ENCODE results near the gene ATG10.

The ATG10 gene

GRCh38 chr5:82158755-82159413 lies 187.1 kb downstream of the ATG10 start:
- H3K9me3 Mint-ChIP-seq: no peaks in the 10 kb centered on the region
- DNase-seq (no peak), ATAC-seq (replicated peaks) (no peak)
- no peaks in the 10 kb centered on the region for H3K36me3 Mint-ChIP-seq (ENCODE audit: insufficient read depth)
- H3K4me1 Mint-ChIP-seq (ENCODE audit: low read depth in 2 of 2): no peaks in the 10 kb centered on the region
- no peaks in the 10 kb centered on the region for H3K27me3 Mint-ChIP-seq
- no peak overlapping the region for H3K4me3 Mint-ChIP-seq
- no peak overlapping the region for H3K27ac Mint-ChIP-seq

DNA sequence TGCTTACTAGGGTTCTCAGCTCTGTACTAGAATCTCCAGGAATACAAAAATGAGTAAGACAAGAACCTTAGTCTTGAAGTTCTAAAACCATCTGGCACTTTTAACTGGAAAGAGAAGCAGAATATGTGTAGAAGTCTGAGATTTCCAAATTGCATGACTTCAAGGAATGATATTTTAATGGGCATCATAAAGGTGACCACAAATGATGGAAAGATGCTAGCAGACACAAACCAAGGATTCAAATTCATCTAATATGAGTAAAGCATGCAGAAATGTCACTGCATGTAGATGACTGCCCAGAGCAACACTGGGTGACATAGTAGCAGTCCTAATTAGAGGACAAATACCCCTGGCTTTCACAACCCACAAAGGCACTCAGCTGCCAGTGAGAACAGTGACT lies 189.1 kb downstream of the ATG10 start:
- H3K9me3 Mint-ChIP-seq: no peaks in the 10 kb centered on the region
- H3K27ac Mint-ChIP-seq: no peak overlapping the region
- H3K36me3 Mint-ChIP-seq (ENCODE audit: insufficient read depth): no peaks in the 10 kb centered on the region
- no peak overlapping the region for H3K4me3 Mint-ChIP-seq
- ATAC-seq (replicated peaks) (no peak), DNase-seq (no peak)
- H3K27me3 Mint-ChIP-seq: no peaks in the 10 kb centered on the region
- H3K4me1 Mint-ChIP-seq (ENCODE audit: low read depth in 2 of 2): no peaks in the 10 kb centered on the region

DNA sequence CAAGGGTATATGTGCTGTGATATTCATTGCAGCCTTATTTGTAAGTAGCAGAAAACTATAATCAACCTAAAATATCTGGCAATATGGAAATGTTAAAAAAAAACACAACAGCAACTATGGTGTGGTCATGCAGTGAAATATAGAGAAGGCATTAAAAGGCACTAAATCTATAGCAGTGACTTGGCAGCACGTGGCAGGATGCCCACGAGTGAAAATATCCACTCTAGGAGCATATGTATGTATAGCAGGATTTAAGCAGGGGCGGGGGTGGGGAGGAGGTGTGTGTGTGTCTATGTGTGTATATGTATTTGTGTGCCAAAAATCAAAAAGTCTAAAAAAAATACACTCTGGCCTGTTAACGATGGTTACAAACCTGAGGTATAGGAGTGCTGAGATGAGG lies 190.8 kb downstream of the ATG10 start:
- no peak for ATAC-seq (replicated peaks)
- H3K27ac Mint-ChIP-seq: no peak overlapping the region
- H3K9me3 Mint-ChIP-seq: no peaks in the 10 kb centered on the region
- H3K4me3 Mint-ChIP-seq: no peak overlapping the region
- no peaks in the 10 kb centered on the region for H3K4me1 Mint-ChIP-seq (ENCODE audit: low read depth in 2 of 2)
- no peak for DNase-seq
- no peaks in the 10 kb centered on the region for H3K36me3 Mint-ChIP-seq (ENCODE audit: insufficient read depth)
- H3K27me3 Mint-ChIP-seq: no peaks in the 10 kb centered on the region

DNA sequence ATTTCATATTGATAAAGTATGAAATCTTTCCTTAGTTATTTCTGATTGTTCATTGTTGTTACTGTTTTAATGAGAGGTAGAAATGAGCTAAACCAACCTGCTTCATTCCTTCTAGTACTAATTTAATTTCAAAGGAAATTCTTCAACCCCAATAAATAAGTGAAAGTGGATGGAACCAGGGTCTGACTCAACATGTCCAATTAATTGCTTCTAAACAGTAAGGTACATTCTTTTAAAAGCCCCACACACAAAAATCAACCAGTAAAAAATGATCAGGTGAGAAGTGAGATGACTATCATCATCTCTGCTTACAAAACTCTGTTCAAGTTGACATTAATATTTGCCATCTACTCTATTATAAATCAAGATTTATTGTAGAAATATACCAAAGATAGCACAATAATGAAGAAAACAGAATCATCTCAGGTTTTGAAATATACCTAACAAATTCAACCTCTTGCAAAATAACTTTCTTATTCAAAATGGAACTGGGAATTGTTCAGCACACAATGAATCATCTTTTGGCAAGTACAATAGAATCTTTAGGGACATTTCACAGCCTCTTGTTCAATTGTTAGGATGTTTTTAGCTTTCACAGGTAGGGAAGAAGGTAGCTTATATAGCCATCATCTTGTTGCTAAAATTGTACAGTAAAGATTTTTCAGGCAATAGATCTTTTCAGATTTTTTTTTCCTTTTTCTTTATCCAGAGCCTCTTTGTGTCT lies 191.8 kb downstream of the ATG10 start:
- H3K4me1 Mint-ChIP-seq (ENCODE audit: low read depth in 2 of 2): no peaks in the 10 kb centered on the region
- H3K27me3 Mint-ChIP-seq: no peaks in the 10 kb centered on the region
- DNase-seq (no peak), ATAC-seq (replicated peaks) (no peak)
- no peaks in the 10 kb centered on the region for H3K9me3 Mint-ChIP-seq
- H3K36me3 Mint-ChIP-seq (ENCODE audit: insufficient read depth): no peaks in the 10 kb centered on the region
- peak overlapping the region in 1 of 2 donors; percentile 64 for H3K27ac Mint-ChIP-seq
- no peak overlapping the region for H3K4me3 Mint-ChIP-seq

- DNase-seq (no peak), ATAC-seq (replicated peaks) (no peak)
- H3K4me3 Mint-ChIP-seq: no peak overlapping the region
- H3K27me3 Mint-ChIP-seq: no peaks in the 10 kb centered on the region
- H3K9me3 Mint-ChIP-seq: no peaks in the 10 kb centered on the region
- H3K36me3 Mint-ChIP-seq (ENCODE audit: insufficient read depth): no peaks in the 10 kb centered on the region
- no peak overlapping the region for H3K27ac Mint-ChIP-seq
- no peaks in the 10 kb centered on the region for H3K4me1 Mint-ChIP-seq (ENCODE audit: low read depth in 2 of 2)
Observed at GRCh38 chr5:82164176-82164976, 192.6 kb downstream of the ATG10 start.

- Mint-ChIP-seq H3K4me1 (ENCODE audit: low read depth in 2 of 2) (no peaks in the 10 kb centered on the region), H3K36me3 (ENCODE audit: insufficient read depth) (no peaks in the 10 kb centered on the region), H3K9me3 (no peaks in the 10 kb centered on the region), H3K4me3 (no peak overlapping the region), H3K27me3 (no peaks in the 10 kb centered on the region), H3K27ac (peak overlapping the region; percentile 18 to 42)
- DNase-seq: no peak
- ATAC-seq (replicated peaks): no peak
Observed at GRCh38 chr5:82164977-82165713, 193.3 kb downstream of the ATG10 start.

GRCh38 chr5:82165740-82166530 lies 194.1 kb downstream of the ATG10 start:
- no peaks in the 10 kb centered on the region for H3K9me3 Mint-ChIP-seq
- H3K27me3 Mint-ChIP-seq: no peaks in the 10 kb centered on the region
- H3K36me3 Mint-ChIP-seq (ENCODE audit: insufficient read depth): no peaks in the 10 kb centered on the region
- ATAC-seq (replicated peaks) (peak; percentile 86), DNase-seq (peak; percentile 3 to 22 (median 6))
- H3K4me1 Mint-ChIP-seq (ENCODE audit: low read depth in 2 of 2): no peaks in the 10 kb centered on the region
- H3K27ac Mint-ChIP-seq: peak overlapping the region; percentile 18 to 42
- H3K4me3 Mint-ChIP-seq: no peak overlapping the region

GRCh38 chr5:82167372-82167935 lies 195.6 kb downstream of the ATG10 start:
- no peak overlapping the region for H3K27ac Mint-ChIP-seq
- no peaks in the 10 kb centered on the region for H3K36me3 Mint-ChIP-seq (ENCODE audit: insufficient read depth)
- H3K4me1 Mint-ChIP-seq (ENCODE audit: low read depth in 2 of 2): no peaks in the 10 kb centered on the region
- no peak for DNase-seq
- no peak for ATAC-seq (replicated peaks)
- no peak overlapping the region for H3K4me3 Mint-ChIP-seq
- H3K27me3 Mint-ChIP-seq: no peaks in the 10 kb centered on the region
- H3K9me3 Mint-ChIP-seq: no peaks in the 10 kb centered on the region

- Mint-ChIP-seq H3K4me3 (no peak overlapping the region), H3K9me3 (no peaks in the 10 kb centered on the region), H3K4me1 (ENCODE audit: low read depth in 2 of 2) (no peaks in the 10 kb centered on the region), H3K27me3 (no peaks in the 10 kb centered on the region), H3K36me3 (ENCODE audit: insufficient read depth) (no peaks in the 10 kb centered on the region), H3K27ac (no peak overlapping the region)
- ATAC-seq (replicated peaks) (no peak), DNase-seq (no peak)
Observed at GRCh38 chr5:82168294-82168693, 196.5 kb downstream of the ATG10 start.

DNA sequence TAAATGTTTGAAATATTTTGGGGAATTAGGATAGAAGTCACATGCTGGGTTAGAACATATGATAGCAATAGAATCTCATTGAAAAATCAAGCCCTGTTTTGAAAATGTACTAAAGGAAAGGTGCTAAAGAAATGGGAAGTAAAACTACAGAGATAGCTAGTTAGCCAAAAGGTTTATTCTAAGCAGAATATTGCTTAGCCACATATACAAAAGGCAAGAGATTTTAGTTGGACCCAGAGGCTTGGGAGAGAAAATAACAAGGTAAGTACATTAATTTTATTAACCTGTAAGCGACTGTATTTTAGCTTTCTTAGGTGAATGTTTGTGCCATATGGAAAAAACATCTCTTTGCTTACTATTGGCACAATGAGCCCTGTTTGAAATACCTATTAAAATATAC lies 198.1 kb downstream of the ATG10 start:
- H3K4me3 Mint-ChIP-seq: no peak overlapping the region
- no peak overlapping the region for H3K27ac Mint-ChIP-seq
- no peak for ATAC-seq (replicated peaks)
- no peak for DNase-seq
- peaks cover 1 to 5% of the 10 kb centered on the region in 2 donors for H3K4me1 Mint-ChIP-seq (ENCODE audit: low read depth in 2 of 2)
- H3K27me3 Mint-ChIP-seq: no peaks in the 10 kb centered on the region
- H3K9me3 Mint-ChIP-seq: no peaks in the 10 kb centered on the region
- H3K36me3 Mint-ChIP-seq (ENCODE audit: insufficient read depth): no peaks in the 10 kb centered on the region

GRCh38 chr5:82174128-82174918 lies 202.5 kb downstream of the ATG10 start:
- Mint-ChIP-seq H3K9me3 (no peaks in the 10 kb centered on the region), H3K36me3 (ENCODE audit: insufficient read depth) (no peaks in the 10 kb centered on the region), H3K27me3 (no peaks in the 10 kb centered on the region), H3K27ac (peak overlapping the region in 1 of 2 donors; percentile 63), H3K4me3 (no peak overlapping the region), H3K4me1 (ENCODE audit: low read depth in 2 of 2) (peaks cover 1 to 5% of the 10 kb centered on the region in 2 donors)
- peak; percentile 92 for ATAC-seq (replicated peaks)
- peak; percentile 39 to 53 (median 40) for DNase-seq

DNA sequence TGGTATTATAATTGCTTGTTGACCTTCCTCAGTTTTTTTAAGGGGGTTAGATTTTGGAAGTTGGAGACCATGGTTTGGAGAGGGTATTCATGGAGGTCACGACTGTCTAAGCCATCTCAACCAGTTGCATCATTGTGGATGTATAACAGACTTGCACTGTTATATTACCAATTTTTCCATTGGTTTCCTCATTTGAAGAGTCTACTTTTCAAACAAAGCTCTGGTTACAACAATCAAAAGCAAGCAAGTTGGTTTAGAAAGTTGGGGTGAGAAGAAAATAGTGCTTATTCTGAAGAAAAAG lies 203.0 kb downstream of the ATG10 start:
- no peaks in the 10 kb centered on the region for H3K27me3 Mint-ChIP-seq
- no peaks in the 10 kb centered on the region for H3K36me3 Mint-ChIP-seq (ENCODE audit: insufficient read depth)
- ATAC-seq (replicated peaks) (no peak), DNase-seq (no peak)
- no peak overlapping the region for H3K4me3 Mint-ChIP-seq
- H3K4me1 Mint-ChIP-seq (ENCODE audit: low read depth in 2 of 2): peaks cover 1 to 5% of the 10 kb centered on the region in 2 donors
- no peaks in the 10 kb centered on the region for H3K9me3 Mint-ChIP-seq
- no peak overlapping the region for H3K27ac Mint-ChIP-seq
